ELF-1 (cell line): ENCODE data around the gene CNTNAP2.

Source experiments
- DNase-seq: peaks from one replicate; pipeline ENCODE4 v3.0.0-alpha.2; 2016; ENCODE audit warnings: low read depth, low spot score

The CNTNAP2 gene

GRCh38 chr7:147824671-147825070 lies 1708.1 kb downstream of the CNTNAP2 start:
- DNase-seq: no peak

- DNase-seq: no peak
These were observed 1712.4 kb downstream of the CNTNAP2 start for GRCh38 chr7:147829016-147829415.

GRCh38 chr7:147833557-147833956 lies 1717.0 kb downstream of the CNTNAP2 start:
- DNase-seq: peak; percentile 72

- DNase-seq: no peak
These were observed 1717.4 kb downstream of the CNTNAP2 start for GRCh38 chr7:147833970-147834369.

GRCh38 chr7:147852833-147853232 lies 1736.2 kb downstream of the CNTNAP2 start:
- no peak for DNase-seq

GRCh38 chr7:147857152-147858140 lies 1740.8 kb downstream of the CNTNAP2 start:
- DNase-seq: no peak

GRCh38 chr7:147858421-147858820 lies 1741.8 kb downstream of the CNTNAP2 start:
- DNase-seq: no peak

GRCh38 chr7:147859033-147859432 lies 1742.4 kb downstream of the CNTNAP2 start:
- no peak for DNase-seq

GRCh38 chr7:147859486-147859885 lies 1742.9 kb downstream of the CNTNAP2 start:
- no peak for DNase-seq

- DNase-seq: no peak
These were observed 1744.6 kb downstream of the CNTNAP2 start for GRCh38 chr7:147861058-147861716.

GRCh38 chr7:147861945-147862344 lies 1745.3 kb downstream of the CNTNAP2 start:
- DNase-seq: no peak

GRCh38 chr7:147869456-147869855 lies 1752.9 kb downstream of the CNTNAP2 start:
- no peak for DNase-seq

- DNase-seq: no peak
These were observed 1762.5 kb downstream of the CNTNAP2 start for GRCh38 chr7:147878912-147879661.

- no peak for DNase-seq
These were observed 1769.3 kb downstream of the CNTNAP2 start for GRCh38 chr7:147885869-147886268.

- DNase-seq: peak; percentile 47
These were observed 1777.7 kb downstream of the CNTNAP2 start for GRCh38 chr7:147894271-147894670.

GRCh38 chr7:147896121-147896520 lies 1779.5 kb downstream of the CNTNAP2 start:
- DNase-seq: no peak

- DNase-seq: peak; percentile 43
These were observed 1787.1 kb downstream of the CNTNAP2 start for GRCh38 chr7:147903536-147904218.

GRCh38 chr7:147904219-147904576 lies 1787.6 kb downstream of the CNTNAP2 start:
- DNase-seq: peak; percentile 45

- no peak for DNase-seq
These were observed 1793.0 kb downstream of the CNTNAP2 start for GRCh38 chr7:147909431-147910148.

- DNase-seq: no peak
These were observed 1794.6 kb downstream of the CNTNAP2 start for GRCh38 chr7:147911201-147911601.

- no peak for DNase-seq
These were observed 1795.7 kb downstream of the CNTNAP2 start for GRCh38 chr7:147912291-147912690.
